K562 (cell line): ENCODE results near the gene MTMR6. TPM values are rescaled to one million over a fixed set of nuclear protein-coding genes. Genes with fewer than 3 reads are reported as not detected.

ENCODE experiments used
- ATAC-seq: fragments of 200-7000 bp; cut with Tn5 transposase; 3 replicates; pipeline ENCODE4 v1.9.1; 2020; ENCODE audit warnings: moderate library complexity
- BruUV-seq: library from RNA; stranded (reverse); fragments of 400-500 nt; replicated peaks from 2 replicates; lab custom pipeline; 2021; lab: Mats Ljungman, UMichigan
- CTCF ChIA-PET: fragments of 300-600 bp; formaldehyde crosslinking; extraction: SDS; loops from one replicate; lab custom pipeline; 2021; ENCODE audit warnings: low intra/inter-chr PET ratio; lab: Yijun Ruan, JAX
- POLR2A ChIA-PET: fragments of 300-600, 350-650 bp; sonication (Branson Sonifier 250); formaldehyde crosslinking; extraction: SDS; loops from one replicate; lab custom pipeline; 2021; ENCODE audit warnings: antibody characterized with exemption, inconsistent platforms; lab: Yijun Ruan, JAX
- DNase-seq, 4 experiments: peaks; one replicate each; pipeline versions ENCODE4 v3.0.0 to v3.0.0-alpha.2; 2011 to 2018; ENCODE audit warnings: low spot score in 3 of 4, mixed read lengths in 3 of 4; ENCODE audit errors: extremely low read depth in 1 of 4
- FAIRE-seq: peaks from 2 replicates; lab custom pipeline; 2011; peaks lifted over from hg19 to GRCh38; lab: Jason Lieb, UNC
- H2AFZ ChIP-seq: 2 replicates; pipeline ENCODE4 v1.6.0; 2011; ENCODE audit warnings: low read depth, low read length, control low read depth, inconsistent platforms
- H3K27ac ChIP-seq: fragments of 200-600 bp; 3 replicates; pipeline ENCODE4 v1.8.0; 2011; ENCODE audit warnings: low read depth, mild to moderate bottlenecking, control low read depth, inconsistent platforms, low read length, moderate library complexity, mixed read lengths; ENCODE audit errors: extremely low read depth
- H3K27me3 ChIP-seq, 2 experiments: fragments of 300-600 bp in 1 of 2; 2 replicates in 1 of 2; 3 replicates in 1 of 2; pipeline versions ENCODE4 v1.6.0 to v1.8.0; 2011; ENCODE audit warnings: inconsistent platforms in 2 of 2, low read length in 2 of 2, mild to moderate bottlenecking in 1 of 2, mixed read lengths in 1 of 2, moderate library complexity in 1 of 2; ENCODE audit not compliant: control insufficient read depth in 2 of 2, insufficient read depth in 2 of 2
- H3K36me3 ChIP-seq: fragments of 300-600 bp; 3 replicates; pipeline ENCODE4 v1.8.0; 2011; ENCODE audit warnings: mild to moderate bottlenecking, low read length, inconsistent platforms; ENCODE audit not compliant: control insufficient read depth, insufficient read depth
- H3K4me1 ChIP-seq, 2 experiments: fragments of 200-600 bp in 1 of 2; replicated peaks in 1 of 2; 2 replicates in 1 of 2; 3 replicates in 1 of 2; pipeline versions ENCODE4 v1.5.1 to v1.8.0; 2011; ENCODE audit warnings: inconsistent platforms in 2 of 2, low read length in 2 of 2, mild to moderate bottlenecking in 1 of 2, mixed read lengths in 1 of 2, moderate library complexity in 1 of 2; ENCODE audit not compliant: control insufficient read depth in 2 of 2, insufficient read depth in 2 of 2
- H3K4me2 ChIP-seq: 2 replicates; pipeline ENCODE4 v1.6.1; 2011; ENCODE audit warnings: low read length, control low read depth, inconsistent platforms, mixed read lengths; ENCODE audit not compliant: insufficient read depth
- H3K4me3 ChIP-seq: fragments of 200-600 bp; sonication (generic), shearing (Covaris generic); 2 replicates; pipeline ENCODE4 v1.5.1; 2016; ENCODE audit warnings: control low read depth, inconsistent platforms
- H3K79me2 ChIP-seq: fragments of 200-600 bp; 3 replicates; pipeline ENCODE4 v1.8.0; 2011; ENCODE audit warnings: low read length, inconsistent platforms; ENCODE audit not compliant: control insufficient read depth, insufficient read depth
- H3K9ac ChIP-seq, 2 experiments: 2 replicates each; pipeline versions ENCODE4 v1.6.0 to v1.6.1; 2011; ENCODE audit warnings: low read depth in 2 of 2, low read length in 2 of 2, control low read depth in 1 of 2, inconsistent platforms in 1 of 2, mild to moderate bottlenecking in 1 of 2, mixed read lengths in 1 of 2; ENCODE audit not compliant: insufficient read depth in 1 of 2
- H3K9me1 ChIP-seq: one replicate; pipeline ENCODE4 v1.6.0; 2011; ENCODE audit warnings: inconsistent platforms, mild to moderate bottlenecking, low read length, moderate library complexity; ENCODE audit not compliant: control insufficient read depth, insufficient read depth
- H3K9me3 ChIP-seq: replicated peaks from 2 replicates; pipeline ENCODE4 v1.5.1; 2011; ENCODE audit warnings: low read depth, low read length, inconsistent platforms; ENCODE audit not compliant: control insufficient read depth, insufficient read depth
- H4K20me1 ChIP-seq: replicated peaks from 2 replicates; pipeline ENCODE4 v1.6.1; 2011; ENCODE audit warnings: low read length, inconsistent platforms, mixed read lengths; ENCODE audit not compliant: control insufficient read depth, insufficient read depth
- ATF7 ChIP-seq: fragments of 450-650 bp; IDR thresholded peaks from 2 replicates; pipeline ENCODE4 v1.7.1; 2014; ENCODE audit warnings: mild to moderate bottlenecking, moderate library complexity
- CBFA2T2 ChIP-seq: fragments of 450-650 bp; conservative IDR thresholded peaks from 2 replicates; pipeline ENCODE4 v1.6.1; 2017; ENCODE audit warnings: mild to moderate bottlenecking
- HDAC8 ChIP-seq: fragments of 450-650 bp; IDR thresholded peaks from 2 replicates; pipeline ENCODE4 v1.6.1; 2016; ENCODE audit warnings: mild to moderate bottlenecking, missing genetic modification characterization, moderate library complexity, missing compliant biosample characterization
- NR0B1 ChIP-seq: fragments of 450-650 bp; IDR thresholded peaks from one replicate; pipeline ENCODE4 v1.6.1; 2018; ENCODE audit warnings: mild to moderate bottlenecking, moderate library complexity; ENCODE audit not compliant: partially characterized antibody
- PHB ChIP-seq: fragments of 250-450 bp; sonication (Bioruptor Pico); IDR thresholded peaks from 2 replicates; pipeline ENCODE4 v1.5.0; 2021
- POLR2H ChIP-seq: IDR thresholded peaks from 2 replicates; pipeline ENCODE4 v1.6.1; 2016; ENCODE audit warnings: missing genetic modification characterization, low read depth, mild to moderate bottlenecking, control low read depth, missing compliant biosample characterization, moderate library complexity
- PRDM10 ChIP-seq: fragments of 450-650 bp; IDR thresholded peaks from 2 replicates; pipeline ENCODE4 v1.6.1; 2018; ENCODE audit not compliant: partially characterized antibody
- PRPF4 ChIP-seq: fragments of 200-400 bp; formaldehyde crosslinking; IDR thresholded peaks from one replicate; pipeline ENCODE4 v1.6.1; 2017; ENCODE audit warnings: low read length, low read depth, mild to moderate bottlenecking; ENCODE audit not compliant: insufficient read depth, poor library complexity, severe bottlenecking
- PTRF ChIP-seq: fragments of 450-650 bp; IDR thresholded peaks from 2 replicates; pipeline ENCODE4 v1.6.1; 2016; ENCODE audit warnings: mild to moderate bottlenecking, missing genetic modification characterization, missing compliant biosample characterization
- SPI1 ChIP-seq: IDR thresholded peaks from 2 replicates; pipeline ENCODE4 v1.6.1; 2011; ENCODE audit warnings: low read depth, low read length, control low read depth, borderline replicate concordance
- ZNF316 ChIP-seq: fragments of 450-650 bp; IDR thresholded peaks from 2 replicates; pipeline ENCODE4 v1.6.1; 2016
- ZNF41 ChIP-seq: fragments of 250-450 bp; sonication (Bioruptor Pico); conservative IDR thresholded peaks from 2 replicates; pipeline ENCODE4 v1.4.0; 2020; ENCODE audit warnings: mild to moderate bottlenecking
- ZNF830 ChIP-seq: fragments of 250-450 bp; sonication (Bioruptor Pico); IDR thresholded peaks from 2 replicates; pipeline ENCODE4 v1.5.0; 2021; ENCODE audit warnings: mild to moderate bottlenecking
- WGBS: fragments of 100-300 bp; shearing (Covaris generic); methylation state at CpG from one replicate; pipeline ENCODE4 v1.1.6; 2016; ENCODE audit warnings: low coverage, mixed read lengths; ENCODE audit not compliant: insufficient coverage; ENCODE audit errors: missing lambda C conversion rate; 5-methylcytosine and 5-hydroxymethylcytosine counted together
- in situ Hi-C: fragments of 300-500 bp; cut with MboI; formaldehyde crosslinking; loops from 4 replicates; pipeline ENCODE4 v1.15.0; 2018; ENCODE audit warnings: inconsistent platforms, mixed read lengths
- intact Hi-C: fragments of 100-400 bp; cut with micrococcal nuclease; formaldehyde crosslinking; loops from 2 replicates; pipeline ENCODE4 v1.14.2; 2022
- polyA plus RNA-seq, 8 experiments: library from polyadenylated mRNA; depleted of rRNA in 4 of 8; stranded (reverse) in 5 of 8; unstranded in 3 of 8; fragments of >200 nt; fragmentation: Nextera tagmentation in 2 of 8; fragmentation: Illumina TruSeq in 1 of 8; extraction: Ambion mirVana in 2 of 8; extraction: Trizol in 1 of 8; gene quantifications; 2 replicates each; pipeline versions ENCODE4 v1.2.1 to v1.2.3, GENCODE V29; 2011 to 2014; ENCODE audit warnings: inconsistent platforms in 1 of 8, missing spikeins in 1 of 8
- total RNA-seq, 7 experiments: library from RNA; depleted of rRNA in 6 of 7; stranded (reverse); fragments of >200 nt in 6 of 7; fragmentation: Illumina TruSeq in 2 of 7; extraction: Trizol in 2 of 7; gene quantifications; 2 replicates each; pipeline versions ENCODE4 v1.2.1 to v1.2.3, GENCODE V29; 2011 to 2021; ENCODE audit warnings: low replicate concordance in 1 of 7

Gene MTMR6
- total and polyA plus RNA-seq, 9 of the 15 experiments (the other 6 are each of a cell fraction or from before 2014, with no cell fraction given), result 3.9 to 10.8 (median 7.7) TPM

- Histone ChIP-seq H2AFZ (no peak overlapping the region), H3K9me3 (no peaks in the 10 kb centered on the region), H3K9ac (no peak overlapping the region), H3K4me2 (no peak overlapping the region), H3K27me3 (no peaks in the 10 kb centered on the region), H3K4me3 (no peak overlapping the region), H4K20me1 (no peaks in the 10 kb centered on the region), H3K4me1 (no peaks in the 10 kb centered on the region), H3K79me2 (no peaks in the 10 kb centered on the region), H3K27ac (no peak overlapping the region), H3K9me1 (no peaks in the 10 kb centered on the region), H3K36me3 (peaks cover 7% of the 10 kb centered on the region; the same call in 1 of the 3 replicates)
- FAIRE-seq, result no peak
- no peak for DNase-seq
- intact Hi-C loops, result no loop called here
- ChIA-PET POLR2A (no interaction called here), CTCF (no interaction called here)
- no peak for ATAC-seq
- no TSS peak for BruUV-seq
- 76% methylated on average over 2 of the region's 2 CpGs for WGBS
- in situ Hi-C loops, result no loop called here
- TF ChIP-seq PRPF4 (no peak), CBFA2T2 (no peak), PTRF (tag) (no peak), PHB (CRISPR knock-in tag) (no peak), ATF7 (no peak), ZNF41 (CRISPR knock-in tag) (no peak), HDAC8 (tag) (no peak), PRDM10 (no peak), SPI1 (no peak), ZNF830 (CRISPR knock-in tag) (no peak), POLR2H (no peak), ZNF316 (no peak), NR0B1 (no peak)
These were observed 34.5 kb downstream of the MTMR6 start for GRCh38 chr13:25252752-25253151.
